BE2C (cell line): Measurements from ENCODE around the gene VSTM2B.
"Not testable (repeated sequence)": the region's sequence is repeated elsewhere in the genome, so short reads cannot be mapped to it uniquely, and the experiment has no call there.

Source experiments
- DNase-seq: peaks from one replicate; pipeline ENCODE4 v3.0.0-alpha.2; 2020
- H3K27me3 ChIP-seq: fragments of 250-450 bp; sonication (Bioruptor Pico); 2 replicates; pipeline ENCODE4 v1.5.1; 2020; ENCODE audit warnings: mild to moderate bottlenecking
- H3K36me3 ChIP-seq: fragments of 250-450 bp; sonication (Bioruptor Pico); 2 replicates; pipeline ENCODE4 v1.5.1; 2020; ENCODE audit warnings: mild to moderate bottlenecking
- H3K4me1 ChIP-seq: fragments of 250-450 bp; sonication (Bioruptor Pico); 2 replicates; pipeline ENCODE4 v1.5.1; 2020
- H3K4me3 ChIP-seq: 2 replicates; pipeline ENCODE4 v1.5.1; 2011; ENCODE audit warnings: low read depth, low read length
- H3K9me3 ChIP-seq: fragments of 250-450 bp; sonication (Bioruptor Pico); 2 replicates; pipeline ENCODE4 v1.5.1; 2020
- TF ChIP-seq, protein P1 (sequence below): IDR thresholded peaks from 2 replicates; pipeline ENCODE4 v1.5.1; 2012; ENCODE audit warnings: mild to moderate bottlenecking, low read depth, low read length

Gene VSTM2B

DNA sequence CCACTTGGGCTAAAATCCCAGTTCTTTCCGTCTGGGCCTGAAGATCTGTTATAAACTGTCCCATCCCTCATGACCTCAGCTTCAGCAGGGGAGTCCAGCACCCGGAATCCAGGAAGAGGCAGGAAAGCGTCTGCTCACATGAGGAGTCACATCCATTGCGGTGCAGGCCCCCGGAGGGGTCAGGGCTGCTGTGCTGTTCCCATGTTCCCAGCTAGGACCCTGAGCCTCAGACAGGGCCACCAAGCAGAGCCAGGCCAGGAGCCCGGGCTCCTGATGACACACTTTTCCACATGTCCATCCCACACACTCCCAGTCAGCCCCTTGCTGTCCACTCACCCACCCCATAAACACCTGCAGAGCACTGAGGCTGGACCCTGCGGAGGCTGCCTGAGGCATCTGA lies 45.3 kb upstream of the VSTM2B start:
- no peak for DNase-seq
- TF ChIP-seq, protein P1, sequence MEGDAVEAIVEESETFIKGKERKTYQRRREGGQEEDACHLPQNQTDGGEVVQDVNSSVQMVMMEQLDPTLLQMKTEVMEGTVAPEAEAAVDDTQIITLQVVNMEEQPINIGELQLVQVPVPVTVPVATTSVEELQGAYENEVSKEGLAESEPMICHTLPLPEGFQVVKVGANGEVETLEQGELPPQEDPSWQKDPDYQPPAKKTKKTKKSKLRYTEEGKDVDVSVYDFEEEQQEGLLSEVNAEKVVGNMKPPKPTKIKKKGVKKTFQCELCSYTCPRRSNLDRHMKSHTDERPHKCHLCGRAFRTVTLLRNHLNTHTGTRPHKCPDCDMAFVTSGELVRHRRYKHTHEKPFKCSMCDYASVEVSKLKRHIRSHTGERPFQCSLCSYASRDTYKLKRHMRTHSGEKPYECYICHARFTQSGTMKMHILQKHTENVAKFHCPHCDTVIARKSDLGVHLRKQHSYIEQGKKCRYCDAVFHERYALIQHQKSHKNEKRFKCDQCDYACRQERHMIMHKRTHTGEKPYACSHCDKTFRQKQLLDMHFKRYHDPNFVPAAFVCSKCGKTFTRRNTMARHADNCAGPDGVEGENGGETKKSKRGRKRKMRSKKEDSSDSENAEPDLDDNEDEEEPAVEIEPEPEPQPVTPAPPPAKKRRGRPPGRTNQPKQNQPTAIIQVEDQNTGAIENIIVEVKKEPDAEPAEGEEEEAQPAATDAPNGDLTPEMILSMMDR, result no peak
- Histone ChIP-seq H3K4me1 (no peaks in the 10 kb centered on the region), H3K27me3 (no peaks in the 10 kb centered on the region), H3K4me3 (no peak overlapping the region), H3K9me3 (no peaks in the 10 kb centered on the region), H3K36me3 (no peaks in the 10 kb centered on the region)

- DNase-seq, result no peak
- no peaks in the 10 kb centered on the region for H3K4me1 ChIP-seq
Measured at GRCh38 chr19:29482855-29483640, 42.7 kb upstream of the VSTM2B start.

GRCh38 chr19:29483641-29483920 lies 42.2 kb upstream of the VSTM2B start:
- Histone ChIP-seq H3K36me3 (no peaks in the 10 kb centered on the region), H3K4me3 (no peak overlapping the region), H3K4me1 (no peaks in the 10 kb centered on the region), H3K27me3 (no peaks in the 10 kb centered on the region), H3K9me3 (no peaks in the 10 kb centered on the region)
- no peak for DNase-seq
- TF ChIP-seq, protein P1, result no peak

More at GRCh38 chr19:29482855-29483640, 42.7 kb upstream of the VSTM2B start:
- no peaks in the 10 kb centered on the region for H3K36me3 ChIP-seq
- no peaks in the 10 kb centered on the region for H3K9me3 ChIP-seq
- H3K4me3 ChIP-seq, result no peak overlapping the region
- TF ChIP-seq, protein P1, result no peak
- H3K27me3 ChIP-seq, result no peaks in the 10 kb centered on the region

GRCh38 chr19:29483944-29484581 lies 41.7 kb upstream of the VSTM2B start:
- Histone ChIP-seq H3K4me3 (no peak overlapping the region), H3K4me1 (no peaks in the 10 kb centered on the region), H3K36me3 (no peaks in the 10 kb centered on the region), H3K9me3 (no peaks in the 10 kb centered on the region), H3K27me3 (no peaks in the 10 kb centered on the region)
- TF ChIP-seq, protein P1, result no peak
- DNase-seq, result no peak

DNA sequence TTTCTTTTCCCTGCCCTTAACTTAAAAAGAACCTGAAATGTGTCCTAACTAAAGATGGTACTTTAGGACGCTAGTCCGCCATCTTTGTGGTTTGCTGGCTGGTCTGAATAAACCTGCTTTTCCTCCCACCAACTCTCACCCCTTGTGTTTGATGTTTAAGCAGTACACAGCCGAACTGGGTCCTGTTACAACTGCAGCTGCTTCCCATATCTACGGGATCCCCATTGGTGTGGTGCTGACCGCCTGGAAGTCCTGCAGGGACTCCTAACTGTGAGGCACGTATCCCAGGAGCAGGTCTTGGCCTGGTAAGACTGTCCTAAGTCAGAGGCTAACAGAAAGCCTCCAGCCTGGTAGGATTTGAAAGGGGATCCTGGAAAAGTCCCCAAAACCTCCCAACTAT lies 40.9 kb upstream of the VSTM2B start:
- Histone ChIP-seq H3K36me3 (no peaks in the 10 kb centered on the region), H3K4me3 (no peak overlapping the region), H3K9me3 (no peaks in the 10 kb centered on the region), H3K27me3 (peaks cover 5% of the 10 kb centered on the region; the same call in 1 of the 2 replicates), H3K4me1 (no peaks in the 10 kb centered on the region)
- TF ChIP-seq, protein P1, result no peak
- no peak for DNase-seq

- H3K36me3 ChIP-seq, result no peaks in the 10 kb centered on the region
- no peak overlapping the region for H3K4me3 ChIP-seq
- H3K27me3 ChIP-seq, result peaks cover 5% of the 10 kb centered on the region; the same call in 1 of the 2 replicates
- TF ChIP-seq, protein P1, result no peak
- DNase-seq, result no peak
- H3K9me3 ChIP-seq, result no peaks in the 10 kb centered on the region
- no peaks in the 10 kb centered on the region for H3K4me1 ChIP-seq
Measured at GRCh38 chr19:29485293-29485692, 40.5 kb upstream of the VSTM2B start.

GRCh38 chr19:29486961-29487360 lies 38.8 kb upstream of the VSTM2B start:
- H3K36me3 ChIP-seq, H3K9me3 ChIP-seq, H3K4me1 ChIP-seq, H3K4me3 ChIP-seq, H3K27me3 ChIP-seq, DNase-seq: not testable (repeated sequence)
